Right atrium auricular region (tissue), 2 donors: ENCODE measurements around the gene PARD6B. TPM values are rescaled to one million over a fixed set of nuclear protein-coding genes. Genes with fewer than 3 reads are reported as not detected.
"Not testable (repeated sequence)": the region's sequence is repeated elsewhere in the genome, so short reads cannot be mapped to it uniquely, and the experiment has no call there.

Experiments
- DNase-seq: peaks from one replicate; pipeline ENCODE4 v3.0.0-alpha.2; 2019; ENCODE audit warnings: low spot score
- H3K27ac ChIP-seq, 2 donors: fragments of 200-600 bp; sonication (generic); 1 replicate in 1 of 2; 2 replicates in 1 of 2; pipeline ENCODE4 v1.5.1; 2016 to 2019
- H3K27me3 ChIP-seq, 2 donors: fragments of 200-600 bp; sonication (generic); one replicate each; pipeline versions ENCODE4 v1.5.1 to v1.6.0; 2017 to 2019
- H3K36me3 ChIP-seq: fragments of 200-600 bp; sonication (generic); one replicate; pipeline ENCODE4 v1.5.1; 2016
- H3K4me1 ChIP-seq, 2 donors: fragments of 200-600 bp; sonication (generic); one replicate each; pipeline versions ENCODE4 v1.5.1 to v1.6.0; 2017 to 2019
- H3K4me3 ChIP-seq, 2 donors: fragments of 200-600 bp; sonication (generic); 1 replicate in 1 of 2; 2 replicates in 1 of 2; pipeline ENCODE4 v1.5.1; 2017 to 2019; ENCODE audit warnings: mild to moderate bottlenecking in 1 of 2, moderate library complexity in 1 of 2
- H3K9me3 ChIP-seq, 2 donors: fragments of 200-600 bp; sonication (generic); one replicate each; pipeline ENCODE4 v1.5.1; 2019
- CTCF ChIP-seq, 2 donors: fragments of 200-600 bp; sonication (generic); IDR thresholded peaks; one replicate each; pipeline ENCODE4 v1.5.1; 2019; ENCODE audit warnings: antibody characterized with exemption in 2 of 2
- total RNA-seq, 2 donors: library from RNA; depleted of rRNA; stranded (reverse); fragments of >200 nt; gene quantifications; one replicate each; pipeline ENCODE4 v1.1.0, GENCODE V29; 2016

The PARD6B gene
- total RNA-seq, 2 donors from 2014 or later = 4.4 to 5.9 TPM

- TF ChIP-seq CTCF (IDR thresholded peaks at IDR 0.05) = no peak
- Histone ChIP-seq H3K36me3 (no peaks in the 10 kb centered on the region), H3K4me3 (no peak overlapping the region), H3K27me3 (no peaks in the 10 kb centered on the region), H3K4me1 (no peaks in the 10 kb centered on the region), H3K9me3 (no peaks in the 10 kb centered on the region), H3K27ac (no peak overlapping the region)
- no peak for DNase-seq
Observed at GRCh38 chr20:50772420-50773185, 41.2 kb downstream of the PARD6B start.

DNA sequence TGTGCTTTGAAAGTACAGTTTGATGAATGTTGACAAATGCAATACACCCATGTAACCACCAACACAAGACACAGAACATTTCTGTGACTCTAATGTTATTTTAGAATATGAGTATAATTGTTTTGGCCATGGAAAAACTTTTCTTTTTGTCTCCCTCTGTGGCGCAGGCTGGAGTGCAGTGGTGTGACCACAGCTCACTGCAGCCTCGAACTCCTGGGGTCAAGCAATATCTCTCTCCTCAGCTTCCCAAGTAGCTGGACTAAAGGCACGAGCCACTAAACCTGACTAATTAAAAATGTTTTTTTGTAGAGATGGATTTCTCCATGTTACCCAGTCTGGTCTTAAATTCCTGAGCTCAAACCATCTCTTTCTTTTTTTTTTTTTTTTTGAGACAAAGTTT, 43.1 kb downstream of the PARD6B start:
- no peak for DNase-seq
- H3K4me3 ChIP-seq = no peak overlapping the region
- no peaks in the 10 kb centered on the region for H3K27me3 ChIP-seq
- H3K9me3 ChIP-seq = no peaks in the 10 kb centered on the region
- H3K27ac ChIP-seq = no peak overlapping the region
- no peaks in the 10 kb centered on the region for H3K4me1 ChIP-seq
- H3K36me3 ChIP-seq = no peaks in the 10 kb centered on the region
- no peak for TF ChIP-seq CTCF (IDR thresholded peaks at IDR 0.05)

GRCh38 chr20:50776122-50776817, 44.9 kb downstream of the PARD6B start:
- Histone ChIP-seq H3K4me3 (no peak overlapping the region), H3K27ac (no peak overlapping the region), H3K4me1 (no peaks in the 10 kb centered on the region), H3K36me3 (no peaks in the 10 kb centered on the region), H3K9me3 (no peaks in the 10 kb centered on the region), H3K27me3 (no peaks in the 10 kb centered on the region)
- DNase-seq = no peak
- no peak for TF ChIP-seq CTCF (IDR thresholded peaks at IDR 0.05)

DNA sequence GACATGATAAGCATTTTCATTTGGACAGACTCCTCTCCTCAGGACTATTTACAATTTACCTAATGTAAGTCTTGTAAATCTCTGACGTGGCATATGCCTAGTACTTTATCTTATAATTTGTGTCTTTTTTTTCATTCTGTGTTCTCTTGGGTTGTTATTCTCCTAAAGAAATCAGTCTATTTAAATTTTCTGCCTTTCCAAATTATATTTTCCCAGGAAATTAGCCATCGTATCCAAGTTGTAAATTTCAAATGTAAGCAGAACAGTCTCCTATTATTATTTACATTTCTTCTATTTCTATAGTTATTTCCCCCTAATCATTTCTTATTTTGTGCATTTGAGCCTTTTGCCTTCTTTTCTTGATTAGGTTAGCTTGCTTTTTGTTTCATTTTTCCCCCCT, 46.0 kb downstream of the PARD6B start:
- Histone ChIP-seq H3K27ac (no peak overlapping the region), H3K36me3 (no peaks in the 10 kb centered on the region), H3K9me3 (no peaks in the 10 kb centered on the region), H3K4me3 (no peak overlapping the region), H3K27me3 (no peaks in the 10 kb centered on the region), H3K4me1 (no peaks in the 10 kb centered on the region)
- TF ChIP-seq CTCF (IDR thresholded peaks at IDR 0.05) = no peak
- no peak for DNase-seq

GRCh38 chr20:50778994-50779393, 47.6 kb downstream of the PARD6B start:
- H3K27me3 ChIP-seq, H3K4me1 ChIP-seq, DNase-seq, H3K36me3 ChIP-seq, H3K4me3 ChIP-seq, H3K27ac ChIP-seq, H3K9me3 ChIP-seq: not testable (repeated sequence)

DNA sequence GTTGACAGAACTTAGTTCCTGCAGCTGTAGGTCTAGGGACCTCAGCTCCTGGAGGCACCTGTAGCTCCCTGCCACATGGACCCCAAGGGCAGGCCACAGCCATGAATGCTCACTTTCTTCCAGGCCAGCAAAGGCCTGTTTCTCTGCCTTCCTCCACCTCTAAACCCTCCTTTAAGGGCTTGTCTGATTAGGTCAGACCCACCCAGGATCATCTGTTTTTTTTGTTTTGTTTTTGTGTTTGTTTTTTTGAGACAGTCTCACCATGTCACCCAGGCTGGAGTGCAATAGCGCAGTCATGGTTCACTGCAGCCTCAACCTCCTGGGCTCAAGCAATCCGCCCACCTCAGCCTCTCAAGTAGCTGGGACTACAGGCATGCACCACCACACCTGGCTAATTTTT, 52.0 kb downstream of the PARD6B start:
- no peaks in the 10 kb centered on the region for H3K4me1 ChIP-seq
- TF ChIP-seq CTCF (IDR thresholded peaks at IDR 0.05) = no peak
- H3K9me3 ChIP-seq = no peaks in the 10 kb centered on the region
- no peak overlapping the region for H3K27ac ChIP-seq
- no peaks in the 10 kb centered on the region for H3K27me3 ChIP-seq
- DNase-seq = no peak
- H3K36me3 ChIP-seq = no peaks in the 10 kb centered on the region
- H3K4me3 ChIP-seq = no peak overlapping the region
